Middle frontal gyrus (tissue), 1 donor: ENCODE measurements around the gene RPS10.
A peak's percentile ranks its signal among the peaks of the same experiment; 100 is the strongest.
"Not testable (repeated sequence)": the region's sequence is repeated elsewhere in the genome, so short reads cannot be mapped to it uniquely, and the experiment has no call there.

ENCODE experiments used
- DNase-seq: peaks from one replicate; pipeline ENCODE4 v3.0.0-alpha.2; 2015; ENCODE audit warnings: low spot score; ENCODE audit errors: extremely low spot score

RPS10 gene

GRCh38 chr6:34393191-34393965, 32.5 kb downstream of the RPS10 start:
- DNase-seq, result no peak

DNA sequence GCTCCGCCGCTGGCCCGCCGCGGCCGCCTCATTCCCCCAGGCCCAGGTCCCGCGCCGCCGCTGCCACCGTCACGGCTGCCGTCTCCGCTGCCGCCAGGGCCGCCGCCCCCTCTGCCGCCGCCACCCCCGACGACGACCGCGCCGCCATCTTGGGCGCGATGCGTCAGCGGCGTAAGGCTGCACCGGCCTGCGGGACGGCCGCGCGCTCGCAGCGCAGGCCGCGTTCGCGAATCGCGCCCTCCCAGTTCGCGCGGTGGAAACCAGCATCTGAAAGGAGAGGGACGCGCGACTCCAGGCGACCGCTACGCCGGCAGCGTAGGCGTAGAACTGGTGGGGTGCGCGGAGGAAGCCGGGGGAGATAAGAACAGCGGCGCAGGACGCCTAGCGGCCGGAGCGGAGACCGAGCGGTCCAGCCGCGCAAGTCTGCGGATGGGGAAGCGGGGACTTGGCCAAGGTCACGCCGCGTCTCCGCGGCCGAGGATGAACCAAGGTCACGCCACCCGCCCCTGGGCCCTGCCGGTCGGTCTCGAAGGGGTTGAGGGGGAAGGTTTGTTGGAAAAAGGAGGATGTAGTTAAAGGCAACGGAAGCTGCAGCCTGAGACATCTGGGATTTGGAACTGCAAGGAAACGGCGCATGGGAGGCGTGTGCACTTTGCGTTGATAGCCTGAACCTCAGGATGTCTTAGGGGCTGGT, 33.2 kb downstream of the RPS10 start, which contains the start of gene NUDT3:
NUDT3 (minus strand) TSS at position 173 of the 694 bp plus-strand sequence. CDS start 307 bp downstream, outside the sequence.
- DNase-seq, result peak; percentile 92

DNA sequence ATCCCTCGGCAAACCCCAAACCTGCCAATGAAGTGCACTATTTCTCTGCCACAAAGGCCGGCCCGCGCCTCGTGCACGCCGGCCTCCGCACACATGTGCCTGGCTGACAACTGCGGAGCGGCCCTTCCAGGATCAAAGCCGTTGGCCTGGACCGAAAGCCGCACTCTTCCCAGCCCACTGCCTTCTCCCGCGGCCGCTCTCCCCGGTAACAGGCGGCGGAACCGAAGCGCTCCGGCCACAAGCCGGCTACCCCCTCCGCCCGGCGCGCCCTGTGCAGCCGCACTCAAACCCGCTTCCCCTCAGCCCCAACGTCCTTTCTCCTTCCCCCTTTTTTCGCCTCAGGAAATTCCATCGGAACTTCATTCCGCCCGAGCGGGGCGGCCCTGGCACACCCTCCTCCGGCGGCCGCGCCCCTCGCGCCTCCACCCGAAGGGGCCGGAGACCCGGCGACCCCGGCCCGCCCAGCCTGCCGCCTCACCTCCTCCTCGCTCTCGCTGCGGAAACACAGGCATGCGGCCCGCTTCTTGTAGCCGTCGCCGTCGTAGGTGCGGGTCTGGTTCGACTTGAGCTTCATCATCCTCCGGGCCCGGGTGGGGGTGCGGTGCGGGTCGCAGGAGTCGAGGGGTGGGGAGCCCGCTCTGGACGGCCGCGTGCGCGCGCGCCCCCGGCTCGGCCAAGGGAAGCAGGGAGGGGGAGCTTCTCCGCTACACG, 33.9 kb downstream of the RPS10 start:
- DNase-seq, result no peak

DNA sequence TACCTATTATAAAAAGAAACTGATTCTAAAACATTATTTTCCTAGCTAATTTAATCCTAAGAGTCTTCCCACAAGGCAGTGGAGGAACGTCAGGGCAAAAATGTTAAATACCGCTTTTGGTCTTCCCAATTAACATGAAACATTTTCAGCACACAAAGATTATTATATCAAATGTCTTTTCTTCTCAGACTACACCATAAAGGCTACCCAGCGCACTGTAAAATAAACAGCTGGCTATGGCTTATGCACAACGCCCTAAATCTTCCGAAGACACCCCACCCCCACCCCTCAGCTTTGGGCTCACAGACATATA, 34.4 kb downstream of the RPS10 start:
- DNase-seq, result no peak

DNA sequence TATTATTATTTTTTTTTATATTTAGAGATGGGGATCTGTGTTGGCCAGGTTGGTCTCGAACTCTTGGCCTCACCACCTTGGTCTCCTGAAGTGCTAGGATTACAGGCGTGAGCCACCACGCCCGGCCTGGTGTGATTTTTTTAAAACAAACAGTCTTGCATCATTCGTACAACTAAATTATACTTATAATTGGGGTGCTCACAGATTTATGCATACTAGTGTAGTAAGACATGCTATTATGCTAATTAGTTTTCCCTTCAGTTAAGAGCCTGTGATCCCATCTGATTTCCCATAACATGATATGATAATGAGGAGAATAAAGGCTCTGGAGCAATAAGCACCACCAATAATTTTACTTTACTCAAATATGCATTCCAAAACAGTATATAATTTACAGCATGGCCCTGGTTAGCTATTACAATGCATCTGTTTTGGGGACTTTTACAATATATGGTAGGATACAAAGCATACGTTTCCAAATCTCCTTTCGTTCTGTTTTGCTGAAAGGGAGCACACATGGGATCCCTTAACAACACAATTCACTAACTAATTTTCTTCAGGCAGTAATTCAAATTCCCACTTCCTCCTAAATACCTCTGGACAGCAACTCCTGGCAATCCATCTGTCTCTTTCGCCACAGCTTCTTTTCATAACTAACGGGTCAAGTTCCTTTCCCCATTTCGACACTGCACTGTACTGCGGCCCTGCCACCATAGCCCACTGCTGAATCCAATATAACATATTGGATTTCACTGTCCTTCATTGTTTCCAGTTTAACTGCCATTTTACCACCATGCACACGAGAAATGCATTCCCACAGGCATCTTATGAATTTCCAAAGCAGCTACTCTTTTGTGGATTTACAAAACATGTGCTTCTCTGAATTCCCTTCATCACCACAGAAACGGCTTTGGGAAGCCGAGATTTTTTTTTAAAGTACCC, 35.1 kb downstream of the RPS10 start:
- DNase-seq, result no peak

DNA sequence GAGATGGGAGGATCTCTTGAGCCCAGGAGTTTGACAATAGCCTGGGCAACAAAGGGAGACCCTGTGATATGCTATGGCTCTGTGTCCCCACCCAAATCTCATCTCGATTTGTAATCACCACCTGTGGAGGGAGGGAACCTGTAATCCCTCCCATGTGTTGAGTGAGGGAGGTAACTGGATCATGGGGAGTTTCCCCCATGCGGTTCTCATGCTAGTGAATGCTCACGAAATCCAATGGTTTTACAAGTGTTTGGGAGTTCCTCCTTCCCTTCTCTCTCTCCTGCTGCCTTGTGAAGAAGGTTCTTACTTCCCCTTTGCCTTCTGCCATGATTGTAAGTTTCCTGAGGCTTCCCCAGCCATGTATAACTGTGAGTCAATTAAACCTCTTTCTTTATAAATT, 36.8 kb downstream of the RPS10 start:
- no peak for DNase-seq

GRCh38 chr6:34388421-34388820, 37.4 kb downstream of the RPS10 start:
- DNase-seq, result no peak

DNA sequence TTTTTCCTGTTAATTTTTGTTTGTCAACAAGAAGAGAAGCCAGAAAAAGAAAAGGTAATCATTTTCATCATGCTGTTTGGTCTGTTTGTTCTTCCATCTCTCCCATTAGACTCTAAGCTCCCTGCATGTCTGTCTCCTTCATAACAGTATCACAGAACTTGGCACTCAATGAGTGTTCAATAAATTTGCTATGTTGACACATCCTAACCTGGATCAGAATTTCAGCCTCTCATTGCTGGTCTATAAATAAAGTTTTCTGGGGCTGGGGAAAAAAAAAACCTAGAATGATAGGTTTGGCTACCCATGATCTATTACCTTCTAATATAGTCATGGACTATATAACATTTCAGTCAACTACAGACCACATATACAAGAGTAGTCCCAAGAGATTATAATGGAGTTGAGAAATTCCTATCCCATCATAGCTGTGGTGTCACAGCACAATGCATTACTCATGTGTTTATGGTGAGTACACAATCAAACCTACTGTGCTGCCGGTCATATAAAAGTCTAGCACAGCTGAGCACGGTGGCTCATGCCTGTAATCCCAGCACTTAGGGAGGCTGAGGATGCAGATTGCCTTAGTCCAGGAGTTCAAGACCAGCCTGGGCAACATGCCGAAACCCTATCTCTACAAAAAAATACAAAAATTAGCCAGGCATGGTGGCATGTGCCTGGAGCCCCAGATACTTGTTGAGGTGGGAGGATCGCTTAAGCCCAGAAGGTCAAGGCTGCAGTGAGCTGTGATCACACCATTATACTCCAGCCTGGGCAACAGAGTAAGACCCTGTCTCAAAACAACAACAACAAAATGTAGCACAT, 39.3 kb downstream of the RPS10 start:
- no peak for DNase-seq

DNA sequence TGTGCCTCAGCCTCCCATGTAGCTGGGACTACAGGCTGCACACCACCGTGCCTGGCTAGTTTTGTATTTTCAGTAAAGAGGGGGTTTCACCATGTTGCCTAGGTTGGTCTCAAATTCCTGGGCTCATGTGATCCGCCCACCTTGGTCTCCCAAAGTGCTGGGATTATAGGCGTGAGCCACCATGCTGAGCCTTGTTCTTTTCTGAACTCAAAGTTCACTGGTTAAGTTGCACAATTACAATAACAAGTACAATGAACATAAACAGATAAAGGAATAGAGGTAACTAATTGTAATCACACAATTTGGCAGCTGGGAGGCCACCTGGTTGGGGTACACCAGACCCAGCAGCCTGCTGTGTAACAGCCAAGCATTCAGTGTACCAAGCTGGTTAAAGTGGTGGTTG, 40.1 kb downstream of the RPS10 start:
- DNase-seq, result no peak

- DNase-seq, result no peak
Observed at GRCh38 chr6:34384321-34385153, 41.3 kb downstream of the RPS10 start.

- no peak for DNase-seq
Observed at GRCh38 chr6:34383656-34384320, 42.1 kb downstream of the RPS10 start.

DNA sequence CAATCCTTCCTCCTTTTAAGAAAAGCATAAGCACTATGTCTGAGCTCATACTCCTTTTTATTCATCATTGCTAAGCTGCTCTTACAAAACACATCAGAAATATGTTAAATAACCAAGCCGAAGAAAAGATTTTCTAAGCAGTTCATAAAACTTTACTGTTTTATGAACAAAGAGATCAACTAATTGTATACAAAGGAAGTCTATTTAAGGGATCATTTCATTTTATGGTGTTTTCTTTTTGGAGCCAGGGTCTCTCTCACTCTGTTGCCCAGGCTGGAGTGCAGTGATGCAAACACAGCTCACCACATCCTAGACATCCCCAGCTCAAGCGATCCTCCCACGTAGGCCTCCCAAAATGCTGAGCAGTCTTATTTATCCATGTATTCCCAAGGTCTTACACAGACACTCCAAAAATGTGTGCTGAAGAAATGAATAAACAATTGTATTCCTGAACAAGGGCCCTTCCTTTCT, 42.7 kb downstream of the RPS10 start:
- no peak for DNase-seq

DNA sequence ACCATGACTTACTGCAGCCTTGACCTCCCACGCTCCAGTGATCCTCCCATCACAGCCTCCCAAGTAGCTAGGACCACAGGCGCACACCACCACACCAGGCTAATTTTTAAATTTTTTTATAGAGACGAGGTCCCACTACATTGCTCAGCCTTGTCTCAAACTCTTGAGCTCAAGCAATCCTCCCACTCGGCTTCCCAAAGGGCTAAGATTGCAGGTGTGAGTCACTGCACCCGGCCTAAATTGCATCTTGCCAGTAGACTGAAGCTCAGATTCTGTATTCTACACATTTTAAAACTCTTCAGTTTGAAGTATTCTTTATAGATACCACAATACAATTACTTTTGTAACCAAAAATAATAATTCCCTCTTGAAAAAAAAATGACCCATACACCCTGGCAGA, 44.8 kb downstream of the RPS10 start:
- no peak for DNase-seq

- DNase-seq, result no peak
Observed at GRCh38 chr6:34378470-34378869, 47.4 kb downstream of the RPS10 start.

- no peak for DNase-seq
Observed at GRCh38 chr6:34377984-34378383, 47.9 kb downstream of the RPS10 start.

DNA sequence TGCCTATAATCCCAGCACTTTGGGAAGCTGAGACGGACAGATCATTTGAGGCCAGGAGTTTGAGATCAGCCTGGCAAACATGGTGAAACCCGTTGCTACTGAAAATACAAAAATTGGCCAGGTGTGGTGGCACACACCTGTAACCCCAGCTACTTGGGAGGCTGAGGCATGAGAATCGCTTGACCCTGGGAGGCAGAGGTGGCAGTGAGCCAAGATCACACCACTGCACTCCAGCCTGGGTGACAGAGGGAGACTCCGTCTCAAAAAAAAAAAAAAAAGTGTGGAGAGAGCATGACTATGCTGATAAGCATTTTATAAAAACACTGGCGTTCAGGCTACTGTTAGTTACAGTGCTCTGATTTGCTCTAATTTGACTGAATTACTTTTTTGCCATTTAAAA, 48.3 kb downstream of the RPS10 start:
- DNase-seq, result not testable (repeated sequence)

DNA sequence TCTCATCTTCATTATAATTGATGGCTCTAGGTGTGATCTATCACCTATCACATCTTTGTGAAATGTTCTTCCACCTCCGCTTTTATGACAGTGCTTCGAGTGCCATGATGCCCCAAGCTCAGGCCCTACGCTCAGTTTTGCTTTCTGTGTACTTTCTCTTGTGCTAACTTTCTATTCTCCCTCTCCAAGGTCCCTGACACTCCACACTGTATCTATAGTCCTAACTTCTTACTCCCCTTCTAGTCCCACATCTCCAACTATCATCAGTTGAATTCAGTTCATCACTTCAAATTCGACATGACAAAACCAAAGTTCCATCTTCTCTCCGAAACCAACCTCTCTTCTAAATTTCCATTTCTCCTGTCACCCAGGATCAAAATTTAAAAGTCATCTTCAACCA, 50.0 kb downstream of the RPS10 start:
- DNase-seq, result no peak

DNA sequence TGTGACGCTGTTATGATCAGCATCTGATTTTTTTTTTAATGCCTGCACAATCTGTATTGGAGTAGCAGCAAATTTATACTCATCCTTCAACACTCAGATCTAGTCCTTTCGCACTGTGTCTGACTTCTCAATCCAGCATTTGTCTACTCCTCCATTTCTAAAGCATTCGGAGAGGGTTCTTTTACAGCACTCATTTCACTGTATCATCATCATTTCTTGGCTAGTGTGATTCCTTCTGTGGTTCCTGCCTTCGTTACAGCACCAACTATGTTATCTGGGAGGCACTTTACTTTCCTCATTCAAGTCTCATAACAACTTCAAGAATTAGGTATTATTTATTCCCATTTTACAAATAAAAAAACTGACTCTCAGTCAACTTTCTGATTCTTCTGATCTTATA, 51.4 kb downstream of the RPS10 start:
- no peak for DNase-seq

DNA sequence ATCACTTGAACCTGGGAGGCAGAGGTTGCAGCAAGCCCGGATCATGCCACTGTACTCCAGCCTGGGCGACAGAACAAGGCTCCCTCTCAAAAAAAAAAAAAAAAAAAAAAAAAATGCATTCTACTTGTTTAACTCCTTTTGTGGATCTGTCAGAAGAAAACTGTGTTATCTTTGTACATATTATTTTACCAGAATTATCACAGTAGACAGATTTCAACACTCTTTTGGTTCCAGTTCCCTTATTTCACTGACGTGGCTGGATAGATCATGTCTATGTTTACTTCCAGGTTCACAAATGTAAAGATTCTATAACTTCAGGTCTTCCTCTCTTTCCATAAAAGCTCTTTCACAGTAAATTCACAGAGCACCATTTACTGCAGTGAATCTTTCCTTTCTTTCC, 51.8 kb downstream of the RPS10 start:
- DNase-seq, result no peak
